ENCODE results near the gene DAGLA.
"Not testable (repeated sequence)": the region's sequence is repeated elsewhere in the genome, so short reads cannot be mapped to it uniquely, and the experiment has no call there.

Gene DAGLA

GRCh38 chr11:61650781-61651571 lies 29.2 kb upstream of the DAGLA start:
- H4K20me1 ChIP-seq (ENCODE audit: insufficient read depth, low read length), result no peaks in the 10 kb centered on the region
- TF ChIP-seq EZH2phosphoT487 (IDR thresholded peaks at IDR 0.05; ENCODE audit: low read length), result no peak
- no peak for TF ChIP-seq EZH2 (optimal IDR thresholded peaks at IDR 0.05; ENCODE audit: low read depth, low read length)
- TF ChIP-seq CTCF (IDR thresholded peaks at IDR 0.05; ENCODE audit: low read length), result no peak
- H3K9me2 ChIP-seq (replicated peaks; ENCODE audit: insufficient read depth, low read length), result no peaks in the 10 kb centered on the region
- no peak overlapping the region for H3K4me2 ChIP-seq (ENCODE audit: low read depth, low read length)
- H3K4me3 ChIP-seq (ENCODE audit: low read length), result no peak overlapping the region
- H3K4me1 ChIP-seq (ENCODE audit: low read length), result no peaks in the 10 kb centered on the region
- no peak for DNase-seq
- no peak overlapping the region for H3K27ac ChIP-seq (ENCODE audit: low read length)
- no peak overlapping the region for H3K9ac ChIP-seq (ENCODE audit: low read length)
- H3K9me3 ChIP-seq (replicated peaks; ENCODE audit: insufficient read depth, low read length), result no peaks in the 10 kb centered on the region
- no peaks in the 10 kb centered on the region for H3F3A ChIP-seq (ENCODE audit: insufficient read depth, low read length)
- no peaks in the 10 kb centered on the region for H3K36me3 ChIP-seq (replicated peaks; ENCODE audit: insufficient read depth, low read length)
- peaks cover 76% of the 10 kb centered on the region for H3K27me3 ChIP-seq (replicated peaks; ENCODE audit: insufficient read depth, low read length)
- H3K79me2 ChIP-seq (ENCODE audit: low read length), result no peaks in the 10 kb centered on the region
- no peak overlapping the region for H2AFZ ChIP-seq (ENCODE audit: low read length)

GRCh38 chr11:61652135-61652534 lies 28.1 kb upstream of the DAGLA start:
- Histone ChIP-seq H3K4me3 (ENCODE audit: low read length) (no peak overlapping the region), H3K27ac (ENCODE audit: low read length) (no peak overlapping the region), H3F3A (ENCODE audit: insufficient read depth, low read length) (no peaks in the 10 kb centered on the region), H3K36me3 (replicated peaks; ENCODE audit: insufficient read depth, low read length) (no peaks in the 10 kb centered on the region), H3K9me2 (replicated peaks; ENCODE audit: insufficient read depth, low read length) (no peaks in the 10 kb centered on the region), H3K4me1 (ENCODE audit: low read length) (no peaks in the 10 kb centered on the region), H3K79me2 (ENCODE audit: low read length) (no peaks in the 10 kb centered on the region), H3K9me3 (replicated peaks; ENCODE audit: insufficient read depth, low read length) (no peaks in the 10 kb centered on the region), H3K27me3 (replicated peaks; ENCODE audit: insufficient read depth, low read length) (peaks cover 74% of the 10 kb centered on the region), H4K20me1 (ENCODE audit: insufficient read depth, low read length) (no peaks in the 10 kb centered on the region), H2AFZ (ENCODE audit: low read length) (no peak overlapping the region), H3K9ac (ENCODE audit: low read length) (no peak overlapping the region), H3K4me2 (ENCODE audit: low read depth, low read length) (no peak overlapping the region)
- TF ChIP-seq EZH2phosphoT487 (IDR thresholded peaks at IDR 0.05; ENCODE audit: low read length) (no peak), CTCF (IDR thresholded peaks at IDR 0.05; ENCODE audit: low read length) (no peak), EZH2 (optimal IDR thresholded peaks at IDR 0.05; ENCODE audit: low read depth, low read length) (no peak)
- DNase-seq, result no peak

- no peak for TF ChIP-seq EZH2 (optimal IDR thresholded peaks at IDR 0.05; ENCODE audit: low read depth, low read length)
- TF ChIP-seq EZH2phosphoT487 (IDR thresholded peaks at IDR 0.05; ENCODE audit: low read length), result no peak
- TF ChIP-seq CTCF (IDR thresholded peaks at IDR 0.05; ENCODE audit: low read length), result no peak
- H3K27me3 ChIP-seq (replicated peaks; ENCODE audit: insufficient read depth, low read length), result peaks cover 80% of the 10 kb centered on the region
- no peaks in the 10 kb centered on the region for H3K9me2 ChIP-seq (replicated peaks; ENCODE audit: insufficient read depth, low read length)
- no peaks in the 10 kb centered on the region for H4K20me1 ChIP-seq (ENCODE audit: insufficient read depth, low read length)
- no peaks in the 10 kb centered on the region for H3K9me3 ChIP-seq (replicated peaks; ENCODE audit: insufficient read depth, low read length)
- H3K79me2 ChIP-seq (ENCODE audit: low read length), result no peaks in the 10 kb centered on the region
- no peak overlapping the region for H3K9ac ChIP-seq (ENCODE audit: low read length)
- H3K4me3 ChIP-seq (ENCODE audit: low read length), result no peak overlapping the region
- DNase-seq, result no peak
- H3K27ac ChIP-seq (ENCODE audit: low read length), result no peak overlapping the region
- H3F3A ChIP-seq (ENCODE audit: insufficient read depth, low read length), result no peaks in the 10 kb centered on the region
- H3K4me2 ChIP-seq (ENCODE audit: low read depth, low read length), result no peak overlapping the region
- H2AFZ ChIP-seq (ENCODE audit: low read length), result no peak overlapping the region
- H3K36me3 ChIP-seq (replicated peaks; ENCODE audit: insufficient read depth, low read length), result no peaks in the 10 kb centered on the region
- H3K4me1 ChIP-seq (ENCODE audit: low read length), result no peaks in the 10 kb centered on the region
Measured at GRCh38 chr11:61654397-61654829, 25.8 kb upstream of the DAGLA start.

- peaks cover 78% of the 10 kb centered on the region for H3K27me3 ChIP-seq (replicated peaks; ENCODE audit: insufficient read depth, low read length)
- H3F3A ChIP-seq (ENCODE audit: insufficient read depth, low read length); DNase-seq; H3K4me2 ChIP-seq (ENCODE audit: low read depth, low read length); H3K9me3 ChIP-seq (replicated peaks; ENCODE audit: insufficient read depth, low read length); H3K4me3 ChIP-seq (ENCODE audit: low read length); H2AFZ ChIP-seq (ENCODE audit: low read length); H3K9ac ChIP-seq (ENCODE audit: low read length); H4K20me1 ChIP-seq (ENCODE audit: insufficient read depth, low read length); H3K27ac ChIP-seq (ENCODE audit: low read length); H3K36me3 ChIP-seq (replicated peaks; ENCODE audit: insufficient read depth, low read length); H3K9me2 ChIP-seq (replicated peaks; ENCODE audit: insufficient read depth, low read length); H3K79me2 ChIP-seq (ENCODE audit: low read length); H3K4me1 ChIP-seq (ENCODE audit: low read length): not testable (repeated sequence)
Measured at GRCh38 chr11:61655266-61656159, 24.7 kb upstream of the DAGLA start.

Measured in MM.1S (cell line).